Amygdala (tissue), 56 donors: Measurements from ENCODE around the gene ZBTB20.

Experiments
- DNase-seq, 56 donors: peaks; one replicate each; lab custom pipeline; 2025; lab: John Stamatoyannopoulos, UW

Gene ZBTB20

GRCh38 chr3:114615523-114616085, 531.5 kb downstream of the ZBTB20 start:
- no peak for DNase-seq

GRCh38 chr3:114609973-114610630, 537.0 kb downstream of the ZBTB20 start:
- DNase-seq: no peak

GRCh38 chr3:114608293-114608692, 538.8 kb downstream of the ZBTB20 start:
- no peak for DNase-seq

DNA sequence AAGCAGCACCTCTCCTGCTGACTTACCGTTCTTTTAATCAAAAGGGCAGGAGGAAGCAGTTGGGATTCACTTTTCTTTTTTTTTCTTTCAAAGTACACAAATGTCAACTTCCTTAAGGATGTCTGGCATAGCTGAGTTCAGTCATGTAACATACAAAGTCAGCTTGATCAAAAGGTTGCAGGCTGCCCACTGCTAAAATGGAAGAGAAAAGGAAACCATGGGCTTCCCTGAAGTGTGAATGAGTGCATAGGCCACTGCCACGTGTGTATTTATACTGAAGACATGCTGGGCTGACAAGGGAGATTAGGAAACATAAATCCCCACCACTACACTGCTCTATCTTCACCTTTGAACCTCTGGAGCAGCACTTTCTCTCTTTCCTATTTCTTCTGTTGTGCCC, 540.8 kb downstream of the ZBTB20 start:
- DNase-seq: no peak

GRCh38 chr3:114600571-114600970, 546.5 kb downstream of the ZBTB20 start:
- DNase-seq: no peak

DNA sequence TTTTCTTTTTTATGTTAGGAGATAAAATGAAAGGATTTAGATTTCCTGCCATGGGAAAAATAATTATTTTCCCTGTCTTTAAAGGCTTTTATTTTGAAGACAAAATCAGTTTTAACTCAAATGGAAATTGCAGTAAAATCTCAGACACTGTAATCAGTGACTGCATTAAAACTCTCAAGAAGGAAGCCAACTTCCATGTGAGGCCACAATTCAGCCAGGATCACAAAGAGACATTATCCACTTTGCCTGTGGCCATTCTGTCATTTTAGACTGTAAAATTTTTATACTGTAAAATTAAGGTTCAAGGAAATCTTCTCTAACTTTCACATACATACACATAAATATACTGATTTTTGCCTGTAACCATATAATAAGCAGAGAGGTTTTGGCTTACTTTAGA, 549.2 kb downstream of the ZBTB20 start:
- DNase-seq: no peak

- DNase-seq: no peak
Observed at GRCh38 chr3:114597012-114597411, 550.1 kb downstream of the ZBTB20 start.

DNA sequence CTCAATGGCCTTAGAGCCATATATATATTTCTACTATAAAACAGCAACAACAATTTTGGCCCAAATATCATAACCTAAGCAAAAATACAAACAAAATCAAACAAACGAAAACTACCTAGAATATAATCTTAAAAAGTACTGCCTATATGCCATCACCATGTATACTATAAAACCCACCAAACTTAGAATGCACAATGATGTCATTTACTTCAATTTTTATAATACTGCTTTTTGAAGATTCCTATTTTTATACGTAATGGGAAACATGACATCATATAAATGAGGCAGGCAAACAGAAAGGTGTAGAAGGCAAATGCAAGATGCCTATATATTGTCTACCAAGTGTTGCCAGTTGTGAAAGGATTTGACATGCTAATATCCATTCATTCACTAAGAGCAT, 550.9 kb downstream of the ZBTB20 start:
- DNase-seq: no peak

DNA sequence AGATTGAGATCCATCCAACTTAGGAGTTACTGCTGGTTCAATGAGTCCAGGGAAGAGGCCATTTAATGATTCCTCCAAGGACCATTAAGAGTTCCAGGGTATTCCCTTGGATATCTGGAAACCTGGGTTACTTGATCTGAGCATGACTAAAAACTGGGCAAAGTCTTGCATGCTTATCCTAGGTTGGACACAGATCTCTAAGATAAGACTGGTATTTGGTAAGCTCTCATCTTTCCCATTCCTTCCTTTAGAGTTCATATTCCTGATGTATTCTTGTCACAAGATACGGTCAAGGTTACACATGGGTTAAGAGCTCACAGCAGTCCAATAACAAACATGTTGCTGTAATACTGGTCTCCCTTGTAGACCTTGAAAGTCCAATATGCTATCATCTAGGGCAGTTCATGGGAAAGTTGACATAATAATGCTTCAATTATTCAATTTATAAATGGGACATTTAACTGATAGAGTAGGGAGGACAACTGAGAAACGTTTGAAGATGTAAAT, 551.5 kb downstream of the ZBTB20 start:
- DNase-seq: no peak

DNA sequence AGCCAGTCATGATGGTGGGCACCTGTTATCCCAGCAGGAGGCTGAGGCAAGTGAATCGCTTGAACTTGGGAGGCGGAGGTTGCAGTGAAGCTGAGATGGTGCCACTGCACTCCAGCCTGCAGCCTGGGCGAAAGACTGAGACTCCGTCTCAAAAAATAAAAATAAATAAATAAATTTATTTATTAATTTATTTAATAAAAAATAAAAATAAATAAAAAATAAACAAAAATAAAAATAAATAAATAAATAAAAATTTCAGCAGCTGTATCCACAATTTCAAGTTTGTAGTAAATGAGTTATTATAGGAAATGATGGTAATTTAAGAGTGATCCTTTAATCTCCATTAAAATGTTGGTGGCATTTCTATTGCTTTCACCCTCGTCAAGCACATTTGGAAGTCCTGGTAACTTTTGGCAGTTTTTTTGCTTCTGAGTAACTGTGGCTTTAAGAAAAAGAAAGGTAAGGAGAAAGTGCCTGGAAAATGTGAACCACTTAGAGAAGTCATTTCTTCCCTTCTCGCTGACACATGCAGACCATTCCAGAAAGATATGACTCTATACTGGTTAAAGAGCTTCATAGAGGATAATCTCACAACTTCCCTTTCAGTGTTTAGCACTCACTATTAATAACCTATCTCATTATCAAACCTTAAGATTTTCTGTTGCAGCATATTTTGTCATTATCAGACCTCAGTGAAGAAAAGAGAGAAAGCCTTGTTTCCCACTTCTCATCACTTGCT, 556.6 kb downstream of the ZBTB20 start:
- DNase-seq: no peak

DNA sequence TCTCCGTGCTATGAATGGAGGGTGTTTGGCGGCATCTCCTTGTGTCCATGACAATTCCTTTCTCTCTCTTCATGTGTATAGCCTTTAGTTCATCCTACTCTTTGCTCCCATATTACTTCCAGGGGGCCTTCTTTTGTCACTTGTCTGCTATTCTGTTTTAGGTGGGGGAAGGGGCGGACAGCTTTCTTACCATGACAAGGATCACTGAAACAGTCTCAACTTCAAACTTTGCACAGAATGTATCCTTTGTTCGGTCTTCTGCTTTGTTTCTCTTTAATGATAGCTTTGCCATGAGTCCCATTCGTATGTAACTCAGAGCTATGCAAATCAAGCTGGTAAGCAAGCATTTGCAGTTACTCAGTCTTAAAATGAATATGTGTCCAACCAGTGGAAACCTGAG, 559.1 kb downstream of the ZBTB20 start:
- DNase-seq: no peak

DNA sequence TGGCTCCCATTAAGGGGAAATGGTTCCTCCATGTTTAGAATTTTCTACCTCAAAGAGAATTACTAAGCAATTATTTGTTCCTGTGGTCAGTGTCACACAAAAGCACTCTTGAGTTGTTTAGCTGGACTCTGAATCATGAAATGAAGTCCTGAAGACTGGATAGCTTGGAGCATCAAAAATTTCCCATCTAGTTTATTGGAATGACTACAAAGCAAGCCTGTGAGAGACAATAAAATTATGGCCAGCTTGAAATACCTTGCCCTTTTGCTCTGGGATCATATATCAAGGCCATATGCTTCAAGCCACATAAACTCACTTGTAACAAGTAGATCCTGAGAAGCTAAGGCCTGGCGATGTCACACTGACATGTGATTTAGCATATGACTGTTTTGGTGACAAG, 561.0 kb downstream of the ZBTB20 start:
- DNase-seq: no peak

GRCh38 chr3:114585687-114586086, 561.4 kb downstream of the ZBTB20 start:
- no peak for DNase-seq

GRCh38 chr3:114584734-114585371, 562.2 kb downstream of the ZBTB20 start:
- DNase-seq: peak in 1 of 56 donors; percentile 1

- no peak for DNase-seq
Observed at GRCh38 chr3:114582929-114583328, 564.2 kb downstream of the ZBTB20 start.

GRCh38 chr3:114572364-114573062, 574.6 kb downstream of the ZBTB20 start:
- DNase-seq: no peak

- DNase-seq: no peak
Observed at GRCh38 chr3:114571363-114571762, 575.7 kb downstream of the ZBTB20 start.

- no peak for DNase-seq
Observed at GRCh38 chr3:114569186-114569585, 577.9 kb downstream of the ZBTB20 start.

DNA sequence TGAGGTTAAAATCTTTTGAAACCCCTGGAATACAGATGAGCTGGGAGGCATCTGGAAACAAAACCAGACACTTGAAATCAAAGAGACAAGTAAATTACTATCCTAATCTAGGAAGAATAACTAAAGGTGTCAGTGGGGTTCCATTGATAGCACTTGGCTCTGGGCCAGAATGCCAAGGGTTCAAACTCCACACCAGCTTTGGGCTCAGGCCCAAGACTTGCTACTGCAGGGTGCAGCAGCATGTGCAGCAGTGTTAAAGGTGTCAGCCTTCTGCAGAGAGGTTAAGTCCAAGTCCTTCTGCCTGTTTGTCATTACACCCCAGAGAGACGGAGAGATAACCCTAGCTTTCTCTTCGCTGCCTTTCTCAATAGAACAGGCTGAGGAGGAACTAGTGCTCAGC, 579.3 kb downstream of the ZBTB20 start:
- DNase-seq: peak in 1 of 56 donors; percentile 30

DNA sequence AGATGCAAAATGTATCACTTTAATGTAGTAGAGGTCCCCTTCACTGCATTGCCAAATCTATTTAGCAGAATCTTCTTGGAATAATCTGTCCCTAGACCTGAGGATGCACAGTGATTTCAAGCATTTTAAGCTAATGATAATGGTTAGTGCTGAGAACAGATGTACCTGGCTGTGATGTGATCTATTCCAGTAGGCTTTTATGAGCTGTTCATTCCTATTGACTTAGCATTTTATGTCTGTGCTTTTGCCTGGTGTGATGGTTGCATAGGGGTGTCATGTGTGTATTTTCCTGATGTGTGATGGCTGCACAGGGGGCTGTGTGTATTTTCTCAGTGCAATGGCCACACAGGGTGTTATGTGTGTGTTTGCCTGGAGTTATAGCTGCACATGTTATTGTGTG, 580.3 kb downstream of the ZBTB20 start:
- DNase-seq: no peak
